Calu3 (cell line): ENCODE data around the gene CDCA5. TPM values are rescaled to one million over a fixed set of nuclear protein-coding genes. Genes with fewer than 3 reads are reported as not detected.

ENCODE experiments used
- BruUV-seq: library from RNA; stranded (reverse); fragments of 400-500 nt; replicated peaks from 2 replicates; lab custom pipeline; 2021; lab: Mats Ljungman, UMichigan
- CTCF ChIA-PET: fragments of 300-600 bp; sonication (Branson Sonifier 250); formaldehyde crosslinking; loops from one replicate; lab custom pipeline; 2022; ENCODE audit warnings: antibody characterized with exemption; lab: Charles Lee
- DNase-seq: peaks from one replicate; pipeline ENCODE4 v3.0.0; 2022
- H3K27ac Mint-ChIP-seq: one replicate; pipeline ENCODE4 v1.8.0; 2022; ENCODE audit warnings: mixed read lengths; ENCODE audit not compliant: unreplicated experiment
- H3K27me3 Mint-ChIP-seq: one replicate; pipeline ENCODE4 v1.8.0; 2022; ENCODE audit warnings: mixed read lengths; ENCODE audit not compliant: unreplicated experiment
- H3K36me3 Mint-ChIP-seq: one replicate; pipeline ENCODE4 v1.8.0; 2022; ENCODE audit warnings: mild to moderate bottlenecking, moderate library complexity, mixed read lengths; ENCODE audit not compliant: insufficient read depth, unreplicated experiment
- H3K4me1 Mint-ChIP-seq: one replicate; pipeline ENCODE4 v1.8.0; 2022; ENCODE audit warnings: mild to moderate bottlenecking, low read depth, mixed read lengths; ENCODE audit not compliant: unreplicated experiment
- H3K4me3 Mint-ChIP-seq: one replicate; pipeline ENCODE4 v1.8.0; 2022; ENCODE audit warnings: mild to moderate bottlenecking, low read depth, moderate library complexity, mixed read lengths; ENCODE audit not compliant: unreplicated experiment
- H3K9me3 Mint-ChIP-seq: one replicate; pipeline ENCODE4 v1.8.0; 2022; ENCODE audit warnings: low read depth, mixed read lengths; ENCODE audit not compliant: unreplicated experiment
- intact Hi-C: fragments of 100-400 bp; cut with micrococcal nuclease; formaldehyde crosslinking; loops from one replicate; pipeline ENCODE4 v1.10.0; 2022; ENCODE audit not compliant: unreplicated experiment
- total RNA-seq: library from RNA; stranded (reverse); gene quantifications from 2 replicates; pipeline ENCODE4 v1.2.3, GENCODE V29; 2022
- TF ChIP-seq, protein P1 (sequence below): fragments of 200-600 bp; IDR thresholded peaks from one replicate; pipeline ENCODE4 v1.8.0; 2022; ENCODE audit warnings: antibody characterized with exemption; ENCODE audit not compliant: unreplicated experiment

CDCA5 gene
- total RNA-seq, 1 experiment from 2014 or later = 53.4 TPM

DNA sequence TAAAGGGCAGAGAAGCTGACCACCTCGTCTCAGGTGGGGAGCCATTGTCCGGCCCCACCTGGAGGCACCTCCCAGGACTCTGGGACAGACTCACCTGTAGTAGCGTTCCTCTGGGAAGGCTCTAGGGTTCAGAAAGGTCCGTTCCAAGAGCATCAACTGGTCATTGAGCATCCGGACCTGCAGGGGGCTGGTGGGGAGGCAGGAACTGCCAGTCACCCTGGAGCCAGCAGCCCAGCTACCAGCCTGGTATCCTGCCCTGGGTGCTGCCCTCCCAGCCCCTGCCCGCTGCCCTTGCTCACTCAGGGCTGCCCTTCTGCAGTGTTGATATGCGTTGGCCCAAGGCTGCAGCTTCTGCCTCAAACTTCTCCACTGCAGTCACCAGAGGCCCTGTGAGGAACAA lies 38.1 kb downstream of the CDCA5 start:
- Mint-ChIP-seq H3K4me1 (no peaks in the 10 kb centered on the region), H3K36me3 (peaks cover 26% of the 10 kb centered on the region), H3K27ac (no peak overlapping the region), H3K9me3 (no peaks in the 10 kb centered on the region), H3K4me3 (no peak overlapping the region), H3K27me3 (no peaks in the 10 kb centered on the region)
- CTCF ChIA-PET = no interaction called here
- intact Hi-C loops = no loop called here
- TF ChIP-seq, protein P1, sequence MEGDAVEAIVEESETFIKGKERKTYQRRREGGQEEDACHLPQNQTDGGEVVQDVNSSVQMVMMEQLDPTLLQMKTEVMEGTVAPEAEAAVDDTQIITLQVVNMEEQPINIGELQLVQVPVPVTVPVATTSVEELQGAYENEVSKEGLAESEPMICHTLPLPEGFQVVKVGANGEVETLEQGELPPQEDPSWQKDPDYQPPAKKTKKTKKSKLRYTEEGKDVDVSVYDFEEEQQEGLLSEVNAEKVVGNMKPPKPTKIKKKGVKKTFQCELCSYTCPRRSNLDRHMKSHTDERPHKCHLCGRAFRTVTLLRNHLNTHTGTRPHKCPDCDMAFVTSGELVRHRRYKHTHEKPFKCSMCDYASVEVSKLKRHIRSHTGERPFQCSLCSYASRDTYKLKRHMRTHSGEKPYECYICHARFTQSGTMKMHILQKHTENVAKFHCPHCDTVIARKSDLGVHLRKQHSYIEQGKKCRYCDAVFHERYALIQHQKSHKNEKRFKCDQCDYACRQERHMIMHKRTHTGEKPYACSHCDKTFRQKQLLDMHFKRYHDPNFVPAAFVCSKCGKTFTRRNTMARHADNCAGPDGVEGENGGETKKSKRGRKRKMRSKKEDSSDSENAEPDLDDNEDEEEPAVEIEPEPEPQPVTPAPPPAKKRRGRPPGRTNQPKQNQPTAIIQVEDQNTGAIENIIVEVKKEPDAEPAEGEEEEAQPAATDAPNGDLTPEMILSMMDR = no peak
- no TSS peak for BruUV-seq
- DNase-seq = no peak

DNA sequence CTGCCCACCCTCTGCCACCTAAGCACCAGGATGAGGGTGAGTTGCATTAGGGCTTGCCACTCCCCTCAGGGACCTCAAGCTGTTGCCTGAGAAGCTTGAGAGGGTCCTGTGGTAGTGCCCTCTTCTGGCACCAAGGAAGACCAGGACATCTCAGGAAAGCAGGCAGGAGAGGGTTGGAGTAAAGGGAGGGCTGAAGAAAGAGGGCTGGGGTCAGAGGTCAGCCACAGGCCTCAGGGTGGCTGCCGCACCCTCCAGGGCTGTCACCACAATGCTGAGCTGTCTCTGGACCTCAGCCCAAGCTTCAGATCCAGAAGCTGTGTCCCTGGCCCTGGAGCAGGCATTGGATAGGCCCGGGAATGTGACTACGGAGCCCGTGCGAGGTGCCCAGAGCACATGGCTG lies 38.8 kb downstream of the CDCA5 start:
- BruUV-seq = no TSS peak
- Mint-ChIP-seq H3K27ac (no peak overlapping the region), H3K27me3 (no peaks in the 10 kb centered on the region), H3K4me1 (no peaks in the 10 kb centered on the region), H3K9me3 (no peaks in the 10 kb centered on the region), H3K4me3 (no peak overlapping the region), H3K36me3 (peaks cover 31% of the 10 kb centered on the region)
- CTCF ChIA-PET = no interaction called here
- no peak for DNase-seq
- TF ChIP-seq, protein P1 = no peak
- intact Hi-C loops = no loop called here

DNA sequence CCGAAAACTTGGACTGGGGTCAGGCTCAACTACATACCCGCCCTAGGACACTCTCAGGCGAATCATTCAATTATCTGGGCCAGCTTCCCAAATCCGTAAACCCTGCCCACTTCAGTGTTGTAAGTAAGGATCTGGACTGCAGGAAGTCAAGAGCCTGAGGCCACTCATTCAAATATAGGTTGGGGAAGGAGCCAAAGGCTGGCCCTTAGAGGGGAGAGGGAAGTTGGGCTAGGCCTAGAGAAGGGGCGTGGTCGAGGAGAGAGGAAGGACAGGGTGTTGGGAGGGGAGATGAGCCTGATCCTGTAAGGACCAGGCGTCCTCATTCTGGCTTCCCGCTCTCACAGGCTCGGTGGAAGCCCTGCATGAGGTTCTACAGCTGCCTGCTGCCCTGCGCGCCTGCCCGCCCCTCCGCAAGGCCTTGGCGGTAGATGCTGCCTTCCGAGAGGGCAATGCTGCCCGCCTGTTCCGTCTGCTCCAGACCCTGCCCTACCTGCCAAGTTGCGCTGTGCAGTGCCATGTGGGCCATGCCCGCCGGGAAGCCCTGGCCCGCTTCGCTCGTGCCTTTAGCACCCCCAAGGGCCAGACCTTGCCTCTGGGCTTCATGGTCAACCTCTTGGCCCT lies 39.8 kb downstream of the CDCA5 start:
- H3K27ac Mint-ChIP-seq = no peak overlapping the region
- no peaks in the 10 kb centered on the region for H3K4me1 Mint-ChIP-seq
- no peaks in the 10 kb centered on the region for H3K27me3 Mint-ChIP-seq
- H3K9me3 Mint-ChIP-seq = no peaks in the 10 kb centered on the region
- no peak overlapping the region for H3K4me3 Mint-ChIP-seq
- intact Hi-C loops = no loop called here
- BruUV-seq = no TSS peak
- TF ChIP-seq, protein P1 = no peak
- CTCF ChIA-PET = interaction anchor here (0.6 kb wide), 1 partner anchor 125 kb away, joined by 4 read pairs; no protein-coding TSS in a partner anchor
- H3K36me3 Mint-ChIP-seq = peaks cover 31% of the 10 kb centered on the region
- no peak for DNase-seq

DNA sequence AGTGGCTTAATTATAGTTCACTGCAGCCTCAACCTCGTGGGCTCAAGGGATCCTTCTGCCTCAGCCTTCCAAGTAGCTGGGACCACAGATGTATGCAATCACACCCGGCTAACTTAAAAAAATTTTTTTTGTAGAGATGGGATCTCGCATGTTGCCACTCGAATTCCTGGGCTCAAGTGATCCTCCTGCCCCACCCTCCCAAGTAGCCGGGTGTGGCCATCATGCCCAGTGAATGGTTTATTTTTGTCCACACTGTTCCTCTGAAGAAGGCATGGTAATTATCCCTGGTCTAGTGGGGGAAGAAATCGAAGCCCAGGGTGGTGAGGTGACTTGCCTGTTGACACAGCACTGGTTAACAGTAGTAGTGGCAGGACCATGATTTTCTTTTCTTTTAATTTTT lies 40.9 kb downstream of the CDCA5 start:
- DNase-seq = no peak
- H3K9me3 Mint-ChIP-seq = no peaks in the 10 kb centered on the region
- H3K36me3 Mint-ChIP-seq = peaks cover 37% of the 10 kb centered on the region
- CTCF ChIA-PET = interaction anchor here (0.6 kb wide), 1 partner anchor 1437 kb away, joined by 5 read pairs; no protein-coding TSS in a partner anchor
- no TSS peak for BruUV-seq
- TF ChIP-seq, protein P1 = no peak
- H3K27me3 Mint-ChIP-seq = no peaks in the 10 kb centered on the region
- intact Hi-C loops = no loop called here
- H3K4me3 Mint-ChIP-seq = peak overlapping the region; percentile 75
- no peak overlapping the region for H3K27ac Mint-ChIP-seq
- no peaks in the 10 kb centered on the region for H3K4me1 Mint-ChIP-seq
